Neuron (in vitro differentiated cells): ENCODE data around the gene CHMP4A.

ENCODE experiments used
- H2AFZ ChIP-seq: one replicate; pipeline ENCODE4 v1.6.1; 2013; ENCODE audit warnings: low read depth, mild to moderate bottlenecking, inconsistent platforms, low read length, moderate library complexity
- H3K27me3 ChIP-seq: one replicate; pipeline ENCODE4 v1.6.1; 2013; ENCODE audit warnings: low read length; ENCODE audit not compliant: insufficient read depth
- H3K36me3 ChIP-seq: one replicate; pipeline ENCODE4 v1.6.1; 2013; ENCODE audit warnings: low read length; ENCODE audit not compliant: insufficient read depth
- H3K4me1 ChIP-seq: one replicate; pipeline ENCODE4 v1.6.1; 2013; ENCODE audit warnings: low read length; ENCODE audit not compliant: insufficient read depth
- H3K4me3 ChIP-seq: 2 replicates; pipeline ENCODE4 v1.5.1; 2013; ENCODE audit warnings: mild to moderate bottlenecking, low read length, moderate library complexity
- H3K9me3 ChIP-seq: one replicate; pipeline ENCODE4 v1.6.1; 2013; ENCODE audit warnings: low read length

CHMP4A gene

DNA sequence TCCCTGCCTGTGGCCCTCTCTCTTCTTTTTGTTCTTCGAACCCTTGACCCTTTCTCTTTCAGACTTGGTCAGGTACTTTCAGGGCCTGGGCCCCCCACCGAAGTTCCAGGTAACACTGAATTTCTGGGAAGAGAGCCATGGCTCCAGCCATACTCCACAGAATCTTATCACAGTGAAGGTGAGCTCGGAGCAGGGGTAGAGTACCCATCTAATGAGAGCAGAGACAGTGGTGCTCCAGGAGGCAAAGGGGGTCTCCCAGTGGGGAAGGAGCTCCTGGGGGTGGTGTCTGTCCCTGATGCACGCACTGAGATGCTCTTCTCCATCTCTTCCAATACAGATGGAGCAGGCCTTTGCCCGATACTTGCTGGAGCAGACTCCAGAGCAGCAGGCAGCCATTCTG lies 47.5 kb downstream of the CHMP4A start:
- peaks cover 14% of the 10 kb centered on the region for H3K4me1 ChIP-seq
- no peaks in the 10 kb centered on the region for H3K9me3 ChIP-seq
- no peak overlapping the region for H2AFZ ChIP-seq
- H3K27me3 ChIP-seq: no peaks in the 10 kb centered on the region
- peaks cover 33% of the 10 kb centered on the region for H3K36me3 ChIP-seq
- no peak overlapping the region for H3K4me3 ChIP-seq

- Histone ChIP-seq H3K4me1 (peaks cover 19% of the 10 kb centered on the region), H3K27me3 (no peaks in the 10 kb centered on the region), H3K36me3 (peaks cover 45% of the 10 kb centered on the region), H3K4me3 (no peak overlapping the region), H2AFZ (no peak overlapping the region), H3K9me3 (no peaks in the 10 kb centered on the region)
Observed at GRCh38 chr14:24164518-24164991, 48.7 kb downstream of the CHMP4A start.

DNA sequence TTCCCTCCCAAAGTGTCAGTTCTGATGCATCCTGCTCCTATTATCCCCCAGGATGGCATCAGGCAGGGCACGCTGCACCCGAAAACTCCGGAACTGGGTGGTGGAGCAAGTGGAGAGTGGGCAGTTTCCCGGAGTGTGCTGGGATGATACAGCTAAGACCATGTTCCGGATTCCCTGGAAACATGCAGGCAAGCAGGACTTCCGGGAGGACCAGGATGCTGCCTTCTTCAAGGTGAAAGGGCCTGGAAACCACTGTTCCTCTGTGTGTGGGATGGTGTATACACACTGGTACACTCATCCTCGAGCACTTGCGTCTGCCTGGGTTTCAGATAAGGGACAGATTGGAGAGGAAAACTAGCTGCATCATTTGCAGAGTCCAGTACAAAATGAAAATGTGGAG lies 51.2 kb downstream of the CHMP4A start:
- peaks cover 19% of the 10 kb centered on the region for H3K4me1 ChIP-seq
- H3K9me3 ChIP-seq: no peaks in the 10 kb centered on the region
- no peaks in the 10 kb centered on the region for H3K27me3 ChIP-seq
- peak overlapping the region; percentile 55 for H3K4me3 ChIP-seq
- peaks cover 60% of the 10 kb centered on the region for H3K36me3 ChIP-seq
- no peak overlapping the region for H2AFZ ChIP-seq

DNA sequence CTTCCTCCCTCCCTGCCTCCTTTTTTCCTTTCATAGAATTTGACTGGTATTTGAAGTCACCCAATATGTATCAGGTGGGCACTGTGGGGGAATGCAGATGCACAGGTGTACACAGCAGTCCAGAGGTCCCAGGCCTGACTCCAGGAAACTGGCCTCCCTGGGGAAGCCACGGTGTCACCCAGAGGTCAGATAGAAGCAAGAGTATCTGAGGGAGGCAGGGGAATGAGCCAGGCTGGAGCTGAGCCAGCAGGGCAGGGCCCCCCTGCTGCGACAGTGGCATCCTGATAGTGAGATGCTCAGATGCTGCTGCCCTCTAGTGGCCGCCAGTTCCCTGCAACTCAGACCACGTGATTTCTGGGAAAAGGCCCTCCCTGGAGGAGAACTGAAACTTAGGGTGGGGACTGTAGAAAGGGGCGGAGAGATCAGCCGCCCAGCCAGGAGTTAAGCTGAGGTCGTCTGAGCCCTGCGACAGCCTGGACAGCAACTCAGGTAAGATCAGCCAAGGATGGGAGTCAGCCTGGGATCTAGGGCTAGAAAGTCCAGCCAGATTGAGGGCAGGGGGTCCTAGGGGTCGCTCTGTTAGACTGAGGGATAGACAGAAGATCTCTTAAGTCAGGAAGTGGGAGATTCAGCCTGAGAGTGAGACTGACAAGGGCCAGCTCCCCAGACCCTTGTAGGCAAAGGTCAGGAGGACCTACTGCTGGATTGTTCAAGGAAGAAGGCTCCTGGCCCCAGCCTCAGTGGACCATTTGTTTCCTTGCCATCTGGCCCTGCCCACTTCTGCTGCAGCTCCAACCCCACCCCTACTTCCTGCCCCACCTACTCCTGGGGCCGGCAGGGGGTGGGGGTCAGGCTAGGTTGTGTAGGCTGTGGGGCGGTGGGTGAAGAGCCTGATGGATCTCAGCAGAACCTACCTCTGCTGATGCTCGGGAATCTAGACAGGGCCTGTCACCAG lies 52.2 kb downstream of the CHMP4A start, which contains the start of gene IRF9:
Gene IRF9, plus strand, starts transcription at position 416 of the 955 bp plus-strand sequence. CDS start 880 bp downstream, outside the sequence.
- Histone ChIP-seq H3K4me3 (peak within 1 kb of the TSS; percentile 55), H3K4me1 (peaks cover 19% of the 10 kb centered on the region), H2AFZ (no peak within 1 kb of the TSS), H3K36me3 (peaks cover 64% of the 10 kb centered on the region), H3K27me3 (no peaks in the 10 kb centered on the region), H3K9me3 (no peaks in the 10 kb centered on the region)

DNA sequence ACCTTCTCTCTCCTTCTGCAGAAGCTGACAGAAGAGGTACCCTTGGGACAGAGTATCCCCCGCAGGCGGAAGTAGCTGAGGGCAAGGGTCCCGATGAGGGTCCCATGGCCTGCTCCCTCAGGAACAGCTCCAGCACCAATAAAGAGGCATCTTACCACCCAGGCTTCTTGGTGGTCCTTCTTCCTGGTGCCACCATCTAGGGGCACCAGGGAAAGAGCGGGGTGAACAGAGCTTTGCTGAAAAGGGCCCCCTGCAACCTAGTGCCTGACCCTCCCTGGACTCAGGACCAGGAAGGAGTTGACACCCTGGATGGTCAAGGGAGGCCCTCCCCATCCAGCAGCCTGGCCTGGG lies 52.8 kb downstream of the CHMP4A start:
- no peaks in the 10 kb centered on the region for H3K9me3 ChIP-seq
- H3K36me3 ChIP-seq: peaks cover 64% of the 10 kb centered on the region
- no peak overlapping the region for H2AFZ ChIP-seq
- no peaks in the 10 kb centered on the region for H3K27me3 ChIP-seq
- peaks cover 19% of the 10 kb centered on the region for H3K4me1 ChIP-seq
- H3K4me3 ChIP-seq: no peak overlapping the region

DNA sequence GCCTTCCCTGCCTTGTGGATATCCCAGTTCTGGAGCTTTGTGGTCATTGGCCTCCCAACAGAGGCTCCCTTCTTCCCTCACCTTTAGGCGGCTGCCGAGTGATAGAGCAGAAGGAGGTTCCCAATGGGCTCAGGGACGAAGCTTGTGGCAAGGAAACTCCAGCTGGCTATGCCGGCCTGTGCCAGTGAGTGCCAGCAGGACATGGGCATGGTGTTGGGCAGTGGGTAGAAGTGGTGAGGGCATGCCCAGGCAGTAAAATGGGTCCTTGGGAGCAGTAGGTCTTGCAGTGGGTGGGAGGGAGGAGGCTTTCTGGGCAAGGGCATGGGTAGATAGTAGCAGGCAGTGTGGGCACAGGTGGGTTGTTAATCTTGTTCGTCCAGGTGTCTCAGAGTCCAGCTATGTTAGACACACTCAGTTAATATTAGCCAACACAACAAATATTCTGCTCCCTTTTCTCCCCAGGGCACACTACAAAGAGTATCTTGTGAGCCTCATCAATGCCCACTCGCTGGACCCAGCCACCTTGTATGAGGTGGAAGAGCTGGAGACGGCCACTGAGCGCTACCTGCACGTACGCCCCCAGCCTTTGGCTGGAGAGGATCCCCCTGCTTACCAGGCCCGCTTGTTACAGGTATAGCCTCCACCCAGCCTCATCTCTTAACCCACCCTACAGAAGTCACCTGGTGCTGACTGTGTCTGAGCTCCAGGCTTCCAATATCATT lies 53.4 kb downstream of the CHMP4A start:
- Histone ChIP-seq H3K4me3 (no peak overlapping the region), H3K36me3 (peaks cover 64% of the 10 kb centered on the region), H3K4me1 (peaks cover 19% of the 10 kb centered on the region), H2AFZ (no peak overlapping the region), H3K27me3 (no peaks in the 10 kb centered on the region), H3K9me3 (no peaks in the 10 kb centered on the region)
